HK-2 (cell line): ENCODE measurements around the gene DYNC1I1.
A peak's percentile ranks its signal among the peaks of the same experiment; 100 is the strongest.

ENCODE experiments used
- DNase-seq: peaks from one replicate; pipeline ENCODE4 v3.0.0-alpha.2; 2018; ENCODE audit not compliant: unreplicated experiment

DYNC1I1 gene

GRCh38 chr7:95772298-95772770 is at the start of gene DYNC1I1:
DYNC1I1 (plus strand) TSS chr7:95772554; CDS start chr7:95804730, 32,176 bp downstream.
- DNase-seq: peak; percentile 74

GRCh38 chr7:95723583-95724180 is 48.7 kb upstream of the DYNC1I1 start:
- peak; percentile 20 for DNase-seq

GRCh38 chr7:95725205-95725604 is 47.1 kb upstream of the DYNC1I1 start:
- no peak for DNase-seq

GRCh38 chr7:95730493-95731280 is 41.7 kb upstream of the DYNC1I1 start:
- no peak for DNase-seq

GRCh38 chr7:95736635-95737034 is 35.7 kb upstream of the DYNC1I1 start:
- no peak for DNase-seq

GRCh38 chr7:95737828-95738505 is 34.4 kb upstream of the DYNC1I1 start:
- DNase-seq: no peak

GRCh38 chr7:95749044-95749443 is 23.3 kb upstream of the DYNC1I1 start:
- DNase-seq: no peak

- DNase-seq: no peak
Measured at GRCh38 chr7:95749515-95749914, 22.8 kb upstream of the DYNC1I1 start.

- no peak for DNase-seq
Measured at GRCh38 chr7:95753440-95753839, 18.9 kb upstream of the DYNC1I1 start.

GRCh38 chr7:95755277-95755934 is 16.9 kb upstream of the DYNC1I1 start:
- no peak for DNase-seq

GRCh38 chr7:95758187-95758586 is 14.2 kb upstream of the DYNC1I1 start:
- DNase-seq: no peak

GRCh38 chr7:95766086-95766485 is 6.3 kb upstream of the DYNC1I1 start:
- no peak for DNase-seq

GRCh38 chr7:95766657-95767056 is 5.7 kb upstream of the DYNC1I1 start:
- DNase-seq: no peak

- DNase-seq: no peak
Measured at GRCh38 chr7:95772771-95773581, 622 bp downstream of the DYNC1I1 start.

- DNase-seq: no peak
Measured at GRCh38 chr7:95776561-95777185, 4.3 kb downstream of the DYNC1I1 start.

- no peak for DNase-seq
Measured at GRCh38 chr7:95777269-95777668, 4.9 kb downstream of the DYNC1I1 start.

- DNase-seq: no peak
Measured at GRCh38 chr7:95780665-95781064, 8.3 kb downstream of the DYNC1I1 start.

GRCh38 chr7:95781961-95782586 is 9.7 kb downstream of the DYNC1I1 start:
- no peak for DNase-seq

- no peak for DNase-seq
Measured at GRCh38 chr7:95784796-95785195, 12.4 kb downstream of the DYNC1I1 start.

- DNase-seq: no peak
Measured at GRCh38 chr7:95788258-95788657, 15.9 kb downstream of the DYNC1I1 start.
